Stimulated activated CD4-positive, alpha-beta T cell treated with anti-CD3 and anti-CD28 coated beads, Interleukin-12 subunit alpha, Interleukin-12 subunit beta, amount 100 ng/mL, for 4 hours (primary cell): ENCODE data around the gene PGF.

Experiments used
- DNase-seq: peaks from one replicate; pipeline ENCODE4 v3.0.0-alpha.2; 2020

Gene PGF

DNA sequence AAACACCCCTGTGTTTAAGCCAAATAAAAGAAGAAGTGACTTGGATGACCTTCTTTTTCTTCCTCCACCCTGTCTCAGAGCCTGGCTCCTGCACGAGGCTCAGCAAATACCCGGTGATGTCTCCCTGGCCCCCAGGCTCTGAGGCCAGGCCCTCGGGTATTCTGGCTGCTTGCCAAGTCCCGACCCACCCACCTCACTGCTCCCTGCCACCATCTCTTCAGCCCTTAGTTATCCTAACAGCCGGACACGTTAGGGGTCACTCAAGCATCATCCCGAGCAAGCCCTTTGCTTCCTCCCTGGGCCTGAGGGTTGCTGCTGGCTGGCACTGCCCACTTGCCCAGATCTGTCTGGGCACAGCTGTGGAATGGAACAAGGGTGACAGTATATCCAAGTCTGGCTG is 39.6 kb downstream of the PGF start:
- DNase-seq: no peak

DNA sequence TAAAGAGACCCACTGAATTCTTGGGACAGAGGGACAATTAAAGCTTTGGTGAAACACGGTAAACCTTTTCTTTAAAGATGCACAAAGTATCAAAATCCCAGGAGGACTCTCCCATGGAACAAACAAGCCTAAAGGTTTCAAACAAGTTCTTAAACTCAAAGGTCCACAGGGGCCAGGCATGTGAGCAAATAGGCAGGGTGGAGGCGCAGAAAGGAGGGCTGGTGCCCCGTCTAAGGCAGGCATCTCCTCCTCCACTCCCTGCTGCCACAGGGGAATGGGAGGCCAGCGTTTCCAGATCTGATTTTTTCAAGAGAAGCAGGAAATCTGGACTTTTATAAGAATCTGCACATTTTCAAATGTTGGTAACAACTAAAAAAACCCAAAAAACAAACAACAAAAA is 40.0 kb downstream of the PGF start:
- no peak for DNase-seq

DNA sequence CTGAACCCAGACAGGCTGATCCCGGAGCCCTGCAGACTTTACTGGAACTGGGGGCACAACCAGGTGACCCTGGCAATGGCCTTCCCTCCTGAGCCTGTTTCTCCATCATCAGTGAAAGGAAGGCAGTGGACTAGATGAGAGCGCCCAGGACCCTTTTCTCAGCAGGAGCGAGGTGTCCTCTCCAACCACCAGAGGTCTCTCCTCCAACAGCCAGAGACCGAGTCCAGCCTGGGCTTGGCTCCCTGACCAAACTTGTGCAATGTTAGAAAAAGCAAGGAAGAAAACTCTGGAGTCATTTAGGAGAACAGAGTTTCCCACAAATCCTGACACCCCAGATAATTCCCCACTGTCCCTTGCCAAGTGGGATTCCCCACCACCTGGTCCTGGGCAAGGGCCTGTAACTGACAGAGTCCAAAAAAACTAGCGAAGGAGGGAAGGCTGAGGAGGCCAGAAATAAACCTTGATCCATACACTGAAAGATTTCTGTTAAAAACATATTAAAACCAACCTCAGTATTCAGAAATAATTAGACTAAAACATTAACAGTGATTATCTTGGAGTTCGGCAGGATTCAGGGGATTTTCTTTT is 41.3 kb downstream of the PGF start:
- DNase-seq: no peak

DNA sequence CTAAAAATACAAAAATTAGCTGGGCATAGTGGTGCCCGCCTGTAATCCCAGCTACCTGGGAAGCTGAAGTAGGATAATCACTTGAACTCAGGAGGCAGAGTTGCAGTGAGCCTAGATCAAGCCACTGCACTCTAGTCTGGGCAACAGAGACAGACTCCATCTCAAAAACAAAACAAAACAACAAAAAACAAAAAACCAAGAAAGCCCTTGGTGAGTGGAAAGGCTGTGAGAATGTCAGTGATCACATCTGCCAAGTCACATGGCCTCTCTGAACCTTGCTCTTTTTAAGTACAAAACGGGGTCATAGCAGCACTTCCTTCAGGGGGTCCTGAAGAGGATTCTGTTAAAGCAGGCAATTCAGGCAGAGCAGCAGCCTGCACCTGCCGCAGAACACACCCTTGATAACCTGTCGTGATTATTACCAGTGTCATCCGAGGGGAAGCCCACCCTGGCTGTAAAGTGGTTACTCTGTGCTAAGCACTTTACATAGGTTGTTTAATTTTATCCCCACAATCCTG is 41.9 kb downstream of the PGF start:
- no peak for DNase-seq

DNA sequence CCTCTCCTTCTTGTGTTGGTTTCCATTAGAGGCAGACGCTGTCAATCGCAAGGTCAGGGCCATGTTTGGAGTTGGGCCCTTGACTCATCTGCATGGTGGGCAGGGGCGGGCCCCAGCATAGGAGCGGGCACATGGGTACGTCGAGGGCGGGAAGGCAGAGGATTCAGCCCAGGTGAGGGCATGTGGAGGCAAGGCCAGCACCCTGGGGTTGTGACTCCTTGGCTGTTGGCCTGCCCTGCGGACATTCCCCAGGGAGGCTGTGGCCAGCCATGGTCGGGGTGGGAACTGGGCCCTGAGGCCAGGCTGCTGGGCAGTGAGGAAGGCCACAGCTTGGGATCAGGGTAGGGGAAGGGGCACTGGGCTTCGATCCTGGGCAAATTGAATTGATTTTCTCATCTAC is 42.6 kb downstream of the PGF start:
- no peak for DNase-seq

DNA sequence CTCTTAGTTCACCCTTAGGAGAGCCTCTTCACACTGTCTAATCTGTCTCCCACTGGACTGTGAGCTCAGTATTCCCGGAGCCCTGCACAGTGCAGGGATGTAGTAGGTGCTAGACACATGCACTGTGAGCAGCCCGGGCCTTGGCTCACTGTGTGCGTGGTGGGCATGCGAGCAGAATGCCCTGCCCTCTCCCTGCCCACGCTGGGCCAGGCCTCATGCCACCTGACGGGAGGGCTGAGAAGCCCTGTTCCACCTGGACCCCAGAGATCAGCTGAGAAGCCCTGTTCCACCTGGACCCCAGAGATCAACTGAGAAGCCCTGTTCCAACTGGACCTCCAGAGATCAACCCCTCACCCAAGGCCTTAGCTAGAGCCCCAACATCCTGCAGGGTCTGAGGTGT is 43.3 kb downstream of the PGF start:
- DNase-seq: no peak

DNA sequence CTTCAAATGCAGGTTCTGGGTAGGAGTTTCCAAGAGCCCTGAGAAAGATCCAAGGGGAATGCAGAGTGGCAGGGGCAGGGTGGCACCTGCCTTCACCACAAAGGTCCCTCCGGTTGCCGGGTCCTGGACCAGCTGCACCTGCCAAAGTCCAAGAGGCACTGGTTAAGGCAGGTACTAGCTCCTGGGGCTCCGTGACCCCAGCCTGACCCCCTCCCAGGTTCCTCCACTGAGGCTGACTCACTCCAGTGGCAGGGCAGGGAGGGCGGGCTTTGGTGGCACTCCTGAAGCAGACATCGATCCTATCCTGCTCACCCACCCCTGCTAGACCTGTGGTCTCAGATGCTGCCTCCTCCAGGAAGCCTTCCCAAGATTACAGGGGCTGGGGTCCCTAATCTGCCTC is 43.7 kb downstream of the PGF start:
- no peak for DNase-seq

DNA sequence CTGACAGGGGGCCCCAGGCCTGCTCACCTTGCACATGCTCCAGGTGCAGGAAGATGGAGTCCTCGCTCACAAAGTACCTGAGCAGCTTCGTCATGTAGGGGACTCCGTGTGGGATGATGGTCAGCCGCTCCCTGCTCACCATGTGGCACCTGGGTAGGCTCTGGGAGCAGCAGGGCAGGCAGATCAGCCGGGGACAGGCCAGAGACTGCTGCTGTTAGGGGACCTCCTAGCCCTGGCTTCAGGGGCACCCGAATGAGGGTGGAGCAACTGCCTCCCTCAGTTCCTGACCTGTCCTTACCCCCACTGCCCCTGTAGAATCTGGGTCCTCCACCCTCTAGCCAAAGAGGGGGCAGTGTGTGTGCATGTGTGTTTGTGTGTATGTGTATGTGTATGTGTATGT is 44.2 kb downstream of the PGF start:
- no peak for DNase-seq

DNA sequence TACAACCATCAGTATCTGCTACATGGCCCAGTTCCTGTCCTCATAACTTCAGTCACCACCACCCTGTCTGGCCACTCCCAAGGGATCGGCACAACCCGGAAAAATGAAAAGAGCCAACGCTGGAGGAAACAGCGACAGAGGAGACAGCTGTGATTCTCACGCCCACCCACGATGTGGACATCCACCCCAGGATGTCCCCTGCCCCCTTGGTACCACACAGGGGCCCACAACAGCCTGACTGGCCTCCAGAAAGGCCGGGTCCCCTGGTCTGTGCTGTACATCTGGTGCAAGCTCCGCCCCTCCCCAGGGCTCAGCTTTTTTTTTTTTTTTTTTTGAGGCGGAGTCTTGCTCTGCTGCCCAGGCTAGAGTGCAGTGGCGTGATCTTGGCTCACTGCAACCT is 44.8 kb downstream of the PGF start:
- DNase-seq: no peak

DNA sequence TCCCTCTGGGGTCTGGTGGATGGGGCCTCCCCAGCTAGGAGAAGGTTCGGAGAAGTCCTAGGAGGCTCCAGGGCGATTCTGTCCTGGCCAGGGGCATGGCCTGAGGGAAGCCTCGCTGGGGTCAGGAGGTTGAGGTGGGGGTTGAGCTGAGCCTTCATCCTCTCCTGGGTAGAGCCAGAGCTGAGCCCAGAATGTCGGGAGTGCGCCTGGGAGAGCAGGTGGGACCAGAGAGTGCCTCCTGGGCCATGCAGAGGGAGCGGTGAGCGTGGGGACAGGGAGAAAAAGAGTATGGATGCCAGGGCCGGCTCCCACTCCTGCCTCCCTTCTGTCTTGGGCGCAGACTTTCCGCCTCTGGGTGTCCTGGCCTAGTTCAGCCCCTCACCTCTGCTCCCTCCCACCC is 45.5 kb downstream of the PGF start:
- no peak for DNase-seq

DNA sequence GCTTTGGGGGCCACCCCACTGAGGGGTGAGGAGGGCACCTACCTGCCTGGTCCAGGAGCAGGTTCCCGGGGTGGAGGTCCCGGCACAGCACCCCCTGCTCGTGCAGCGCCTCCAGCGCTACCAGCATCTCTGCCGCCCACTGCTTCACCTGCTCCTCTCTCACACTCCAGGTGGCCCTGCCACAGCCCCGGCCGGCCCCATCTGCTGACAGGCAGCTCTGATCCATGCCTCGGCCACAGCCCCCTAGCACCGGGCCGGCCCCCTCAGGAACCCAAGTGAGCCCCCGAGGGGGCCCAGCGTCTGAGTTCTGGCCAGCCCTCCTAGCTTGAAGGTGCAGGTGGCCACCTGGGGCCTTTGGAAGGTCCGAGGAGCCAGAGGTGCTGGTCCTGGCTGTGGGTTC is 45.9 kb downstream of the PGF start:
- no peak for DNase-seq

DNA sequence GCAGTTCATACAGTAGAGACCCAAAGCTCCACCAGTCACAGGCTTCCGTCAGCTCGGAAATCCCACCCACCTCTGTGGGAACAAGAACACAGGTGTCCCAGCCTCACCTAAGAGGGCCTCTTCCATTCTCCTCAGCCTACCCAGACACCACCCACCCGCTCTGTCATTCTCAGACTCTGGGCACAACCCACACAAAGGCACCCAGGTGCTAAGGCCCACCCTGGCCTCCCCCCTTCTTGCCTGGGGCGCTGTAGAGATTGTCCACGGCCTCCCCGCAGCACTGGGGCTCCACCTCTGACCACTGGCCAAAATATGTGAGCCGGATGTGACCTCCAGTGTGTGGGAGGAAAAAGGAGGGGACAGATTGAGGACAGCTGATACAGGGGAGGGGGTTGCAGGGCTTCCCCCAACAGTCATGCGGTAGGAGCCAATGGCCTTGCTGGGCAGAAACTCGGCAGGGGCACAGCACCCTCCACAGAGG is 46.5 kb downstream of the PGF start:
- DNase-seq: no peak

DNA sequence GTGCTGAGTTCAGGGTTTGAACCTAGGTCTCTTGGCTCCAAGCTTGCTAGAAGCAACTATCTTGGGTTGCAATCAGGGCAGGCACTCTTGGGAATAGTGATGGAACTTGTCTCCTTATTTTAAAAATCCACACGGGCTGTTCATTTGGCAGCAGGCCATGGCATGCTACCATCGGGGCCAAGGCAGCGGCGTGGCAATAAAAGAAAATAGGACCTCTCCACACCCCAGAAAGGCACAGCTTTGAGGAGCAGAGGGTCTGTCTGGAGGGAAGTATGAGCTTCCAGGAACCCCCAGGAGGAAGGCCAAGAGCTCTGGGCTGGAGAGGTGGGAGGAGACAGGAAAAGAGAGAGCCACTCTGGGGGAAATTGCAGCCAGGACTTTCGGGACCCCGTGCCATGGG is 47.7 kb downstream of the PGF start:
- no peak for DNase-seq

DNA sequence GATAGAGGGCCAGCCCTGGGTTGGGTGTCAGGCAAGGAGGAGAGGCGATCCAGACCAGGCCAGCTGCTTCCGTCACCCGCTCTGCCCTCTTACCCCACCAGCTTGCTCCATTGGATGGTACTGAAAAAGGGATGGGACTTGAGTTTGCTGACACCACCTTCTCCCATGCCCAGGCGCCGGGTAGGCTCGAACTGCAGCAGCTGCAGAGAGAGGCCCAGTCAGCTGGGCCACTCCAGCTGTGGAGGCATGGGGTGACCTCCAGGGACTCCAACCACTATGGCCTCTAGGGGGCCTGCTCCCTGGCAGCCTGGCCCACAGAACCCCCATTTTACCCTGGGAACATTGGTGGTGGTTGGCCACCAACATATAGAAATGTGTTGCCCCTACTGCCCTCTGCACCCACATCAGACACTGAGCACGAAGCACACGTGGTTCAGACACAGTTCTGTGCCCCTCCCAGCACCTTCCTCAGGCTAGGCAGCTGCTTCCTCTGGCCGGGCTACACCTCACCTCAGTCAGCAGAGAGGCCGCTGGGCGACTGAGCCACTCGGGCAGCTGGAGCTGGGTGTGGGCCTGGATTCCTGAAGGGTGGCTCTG is 48.4 kb downstream of the PGF start:
- DNase-seq: no peak

DNA sequence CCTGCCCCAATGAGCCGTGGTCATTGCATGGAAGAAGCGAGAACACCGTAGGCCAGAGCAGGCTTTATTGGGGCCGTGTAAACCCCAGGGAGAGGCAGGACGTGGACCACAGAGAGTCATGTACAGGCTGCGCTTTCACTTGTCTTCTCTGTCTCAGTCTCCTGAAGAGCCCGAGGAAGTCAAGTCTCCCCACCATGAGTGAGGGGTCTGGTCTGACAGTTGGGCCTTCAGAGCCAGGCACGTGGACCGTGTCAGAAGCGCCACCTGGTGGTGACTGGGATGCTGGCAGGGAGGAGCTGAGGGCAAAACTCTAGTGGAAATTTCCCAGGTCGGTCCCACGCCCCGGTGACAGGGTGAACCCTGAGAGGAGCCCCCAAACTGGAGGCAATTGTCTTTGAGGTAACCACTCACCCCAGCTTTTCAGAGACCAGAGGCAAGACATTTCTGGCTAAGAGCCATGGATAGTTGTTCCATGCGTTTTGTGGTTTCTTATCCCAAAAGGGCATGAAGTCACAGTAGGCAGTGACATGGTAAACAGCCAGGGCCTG is 49.7 kb downstream of the PGF start:
- peak; percentile 82 for DNase-seq

DNA sequence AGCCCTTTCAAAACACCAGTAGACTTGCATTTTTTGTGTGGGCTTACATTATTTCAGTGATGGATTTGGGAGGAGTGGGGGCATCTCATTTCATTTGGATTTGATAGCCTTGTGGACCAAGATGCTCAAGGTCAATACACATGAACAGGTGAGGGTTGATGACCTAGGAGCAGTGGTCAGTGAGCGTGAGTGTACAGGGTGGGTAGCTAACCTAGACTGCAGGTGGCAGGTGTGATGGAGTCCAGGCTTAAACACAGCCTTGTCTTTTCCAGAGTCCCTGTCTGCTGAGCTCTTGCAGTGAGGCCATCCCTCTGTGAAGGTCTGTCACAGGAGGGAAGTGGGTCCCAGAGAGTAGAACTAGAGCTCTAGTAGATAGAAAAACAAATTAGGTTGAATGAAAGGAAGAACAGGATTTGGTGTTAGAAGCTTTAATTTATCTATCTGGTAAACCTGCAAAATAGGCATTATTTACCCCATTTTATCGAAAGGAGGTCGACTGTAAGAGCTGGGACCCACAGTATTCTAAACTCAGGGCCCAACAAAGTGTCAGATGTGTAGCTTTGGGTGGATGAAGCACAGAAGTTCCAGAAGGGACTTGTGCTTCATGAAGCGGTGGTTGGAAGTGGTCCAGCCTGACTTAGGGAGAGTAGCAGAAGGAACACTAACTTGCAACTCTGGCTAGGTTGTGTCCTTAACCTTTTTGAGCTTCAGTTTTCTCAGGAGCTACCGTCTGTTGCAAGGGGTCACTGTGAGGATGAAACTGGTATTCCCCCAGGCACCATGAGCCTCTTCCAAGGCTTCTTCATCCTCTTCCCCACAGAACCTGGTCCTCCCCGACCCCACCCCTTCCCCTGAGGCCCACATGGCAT is 50.5 kb downstream of the PGF start:
- no peak for DNase-seq

DNA sequence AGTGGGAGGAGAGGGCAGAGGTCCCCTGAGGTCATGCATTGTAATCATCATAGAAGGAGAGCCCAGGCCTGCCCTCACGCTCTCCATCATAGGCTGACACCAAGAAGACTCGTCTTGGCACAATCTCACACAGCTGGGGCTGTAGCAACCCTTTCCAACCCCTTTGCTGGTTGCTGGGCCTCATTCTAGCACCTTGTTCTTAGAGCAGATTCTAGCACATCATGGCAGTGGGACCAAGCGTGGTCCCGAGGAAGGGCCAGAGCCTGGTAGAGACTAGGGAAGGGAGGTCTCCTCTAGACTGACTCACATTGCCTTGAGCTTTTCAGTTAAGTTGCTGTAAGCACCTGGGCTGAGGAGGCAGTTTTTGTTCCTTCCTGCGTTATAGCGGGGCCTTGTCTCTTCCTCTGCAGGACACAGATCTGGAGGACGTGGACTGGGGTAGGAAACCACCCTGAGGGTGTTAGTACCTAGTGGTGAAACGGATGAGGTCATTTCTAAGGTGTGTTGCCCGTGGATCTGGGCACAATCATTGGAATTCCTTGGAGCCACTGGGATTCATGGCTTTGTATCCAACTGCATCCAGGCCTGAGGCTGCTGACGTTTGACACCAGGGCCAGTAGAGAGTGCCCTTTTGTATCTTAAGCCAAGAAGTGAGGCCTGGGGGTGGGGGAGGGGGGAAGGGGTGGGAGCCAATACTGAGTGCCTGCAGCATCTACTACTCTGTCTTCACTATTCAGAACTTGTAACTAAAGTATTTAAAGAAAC is 52.3 kb downstream of the PGF start:
- DNase-seq: no peak

DNA sequence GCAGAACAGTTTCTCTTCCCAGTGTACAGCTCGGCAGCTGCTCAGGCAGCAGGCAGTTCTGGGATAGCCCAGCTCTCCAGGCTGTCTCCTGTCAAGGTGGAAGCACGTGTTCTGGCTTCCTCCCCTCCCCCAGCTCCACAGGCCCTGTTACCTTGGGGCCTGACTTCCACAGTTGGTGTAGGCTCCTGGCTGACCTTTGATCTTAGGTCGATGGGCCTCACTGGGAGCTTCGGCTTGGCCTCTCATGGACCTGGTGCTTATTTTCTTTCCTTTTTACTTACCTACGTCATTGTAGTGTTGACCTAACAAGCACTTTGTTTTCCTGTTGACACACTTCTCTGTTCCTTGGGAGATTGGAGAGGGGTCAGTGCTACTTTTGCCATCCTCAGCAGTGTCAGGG is 56.7 kb downstream of the PGF start:
- DNase-seq: no peak

DNA sequence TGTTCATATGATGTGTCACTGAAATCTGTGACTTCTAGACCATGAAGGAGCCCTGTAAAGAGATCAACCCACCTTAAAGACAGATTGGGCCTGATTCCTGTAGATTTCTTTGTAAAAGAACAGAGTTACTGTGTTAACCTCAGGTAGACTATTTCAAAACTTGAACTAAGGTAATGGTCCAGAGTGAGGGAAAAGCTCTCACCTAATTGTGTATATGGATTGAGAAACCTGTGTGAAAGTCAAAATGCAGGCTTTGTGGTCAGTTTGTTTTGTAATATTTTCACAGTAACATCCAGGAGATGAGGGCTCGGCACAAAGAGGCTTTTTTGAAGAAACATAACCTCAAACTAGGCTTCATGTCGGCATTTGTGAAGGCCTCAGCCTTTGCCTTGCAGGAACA is 57.3 kb downstream of the PGF start:
- no peak for DNase-seq

DNA sequence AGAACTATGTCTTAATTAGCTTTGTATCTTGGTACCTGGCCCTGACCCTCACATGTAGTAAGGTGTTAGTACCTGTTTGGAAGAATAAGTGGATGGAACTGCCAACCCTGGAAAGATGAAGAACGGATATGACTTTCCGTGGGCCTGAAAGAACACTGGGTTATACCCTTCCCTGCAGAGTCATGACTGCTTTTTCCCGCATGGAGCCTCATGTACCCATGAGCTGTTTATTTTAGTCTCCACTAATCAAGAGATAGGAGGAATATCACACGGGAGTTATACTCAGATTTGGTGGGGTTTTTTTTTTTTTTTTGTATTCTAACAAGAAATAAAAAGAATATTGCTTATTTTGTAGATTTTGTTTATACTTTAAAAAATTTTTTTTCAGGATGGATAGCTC is 57.8 kb downstream of the PGF start:
- no peak for DNase-seq

DNA sequence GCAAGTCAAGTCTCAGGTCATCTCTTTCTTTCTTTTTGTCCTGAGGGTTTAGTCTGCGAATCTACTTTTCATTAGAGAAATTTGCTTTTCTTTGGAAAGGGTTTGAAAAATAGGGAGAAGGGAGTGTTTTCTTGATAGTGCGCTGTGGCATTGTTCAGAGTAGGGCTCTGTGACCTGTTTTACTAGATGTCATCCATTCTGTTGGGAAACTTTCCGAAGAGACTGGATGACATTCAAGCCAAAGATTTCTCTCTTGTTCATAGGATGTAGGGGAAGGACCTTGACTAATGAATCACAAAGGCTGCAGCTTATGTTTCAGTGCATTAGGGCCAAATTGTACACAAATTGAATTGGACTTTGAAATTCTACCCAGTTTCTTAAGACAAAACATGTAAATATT is 59.0 kb downstream of the PGF start:
- DNase-seq: no peak

DNA sequence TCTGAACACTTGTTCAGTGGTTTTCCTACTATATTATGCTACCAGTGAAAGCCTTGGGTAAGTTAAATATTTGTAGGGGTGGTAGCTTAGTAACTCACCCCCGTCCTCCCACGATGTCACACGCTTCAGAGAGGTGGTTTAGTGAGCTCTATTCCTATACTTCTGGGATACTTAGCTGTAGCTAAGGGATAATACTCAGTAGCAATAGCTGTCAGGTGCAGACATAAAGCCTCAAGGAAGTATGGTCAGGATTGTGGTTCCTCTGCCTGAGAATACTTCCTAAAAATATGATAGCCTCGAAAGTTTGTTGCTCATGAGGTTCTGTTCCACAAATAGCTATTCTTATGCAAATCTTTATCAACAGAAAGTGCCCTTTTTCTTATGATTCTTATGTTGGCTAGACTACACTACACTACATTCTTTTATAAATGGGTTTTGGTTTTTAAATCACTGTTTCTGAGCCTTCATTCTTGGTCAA is 61.7 kb downstream of the PGF start:
- no peak for DNase-seq

DNA sequence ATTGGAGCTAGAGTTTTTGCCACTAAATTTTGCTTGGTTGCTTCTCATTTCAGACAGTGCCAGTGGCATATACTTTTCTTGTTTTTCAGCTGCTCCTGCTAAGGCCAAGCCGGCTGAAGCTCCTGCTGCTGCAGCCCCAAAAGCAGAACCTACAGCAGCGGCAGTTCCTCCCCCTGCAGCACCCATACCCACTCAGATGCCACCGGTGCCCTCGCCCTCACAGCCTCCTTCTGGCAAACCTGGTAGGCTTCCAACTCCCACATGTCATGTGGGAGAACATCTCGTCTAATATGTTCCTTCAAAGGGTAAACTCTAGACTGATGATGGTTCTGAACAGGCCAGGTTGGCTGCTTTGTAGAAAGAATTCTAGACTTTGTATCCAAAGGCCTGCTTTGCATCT is 62.7 kb downstream of the PGF start:
- no peak for DNase-seq
